ENCODE data around the gene NDUFB11. TPM values are rescaled to one million over a fixed set of nuclear protein-coding genes. Genes with fewer than 3 reads are reported as not detected.

Gene NDUFB11
- total and polyA plus RNA-seq, 9 of the 15 experiments (the other 6 are each of a cell fraction or from before 2014, with no cell fraction given): 20.9 to 269 (median 86.8) TPM

GRCh38 chrX:47193475-47194193 lies 49.1 kb upstream of the NDUFB11 start, which contains the start of gene UBA1 (continued):
- TF ChIP-seq ZNF318 (IDR thresholded peaks at IDR 0.05; ENCODE audit: borderline replicate concordance in 1 of 2, low read depth in 1 of 2) (no peak), DEAF1 (CRISPR knock-in tag; IDR thresholded peaks at IDR 0.05) (peak; percentile 77), ZNF121 (CRISPR knock-in tag; conservative IDR thresholded peaks at IDR 0.05) (no peak), TRIM28 (IDR thresholded peaks at IDR 0.05) (no peak), FOXP1 (CRISPR knock-in tag; IDR thresholded peaks at IDR 0.05) (peak; percentile 73; the same call in 1 of the 2 replicates), DMBX1 (CRISPR knock-in tag; IDR thresholded peaks at IDR 0.05; ENCODE audit: borderline replicate concordance) (no peak), TRIM25 (IDR thresholded peaks at IDR 0.05; ENCODE audit: borderline replicate concordance) (no peak), E2F4 (CRISPR knock-in tag; IDR thresholded peaks at IDR 0.05; ENCODE audit: low read depth) (no peak), E2F3 (CRISPR knock-in tag; IDR thresholded peaks at IDR 0.05) (no peak), CSDE1 (IDR thresholded peaks at IDR 0.05) (no peak), MAX (CRISPR knock-in tag; IDR thresholded peaks at IDR 0.05) (no peak), GTF2F1 (IDR thresholded peaks at IDR 0.05; ENCODE audit: low read depth, low read length) (no peak), LCOR (CRISPR knock-in tag; IDR thresholded peaks at IDR 0.05) (no peak), SMARCB1 (IDR thresholded peaks at IDR 0.05; ENCODE audit: insufficient read length, low read depth) (no peak), ZFP1 (CRISPR knock-in tag; IDR thresholded peaks at IDR 0.05) (no peak)
